Stimulated activated CD8-positive, alpha-beta memory T cell treated with anti-CD3 and anti-CD28 coated beads, Interleukin-12 subunit alpha, Interleukin-12 subunit beta, amount 100 ng/mL, for 24 hours (primary cell): ENCODE results near the gene DDX54.

ENCODE experiments used
- DNase-seq: peaks from one replicate; pipeline ENCODE4 v3.0.0-alpha.2; 2020; ENCODE audit errors: extremely low read depth

The DDX54 gene

DNA sequence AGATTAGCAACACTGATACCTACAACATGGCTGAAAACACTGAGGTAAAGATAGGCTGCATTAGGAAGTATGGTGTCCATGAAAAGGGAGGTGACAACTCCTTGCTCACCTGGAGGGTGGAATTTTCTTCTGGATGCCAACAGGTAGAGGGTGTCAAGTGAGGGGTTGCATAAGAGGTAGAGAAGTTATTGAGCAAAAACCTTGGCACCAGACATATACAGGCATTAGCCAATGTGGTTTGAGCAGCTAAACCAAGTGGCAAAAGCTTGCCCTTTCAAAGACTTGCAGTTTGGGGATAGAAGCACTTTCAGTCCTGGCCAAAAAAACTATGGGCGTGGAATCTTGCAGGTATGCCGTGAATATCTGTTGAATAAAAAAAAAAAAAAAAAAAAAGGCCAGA lies 4.1 kb upstream of the DDX54 start:
- no peak for DNase-seq

DNA sequence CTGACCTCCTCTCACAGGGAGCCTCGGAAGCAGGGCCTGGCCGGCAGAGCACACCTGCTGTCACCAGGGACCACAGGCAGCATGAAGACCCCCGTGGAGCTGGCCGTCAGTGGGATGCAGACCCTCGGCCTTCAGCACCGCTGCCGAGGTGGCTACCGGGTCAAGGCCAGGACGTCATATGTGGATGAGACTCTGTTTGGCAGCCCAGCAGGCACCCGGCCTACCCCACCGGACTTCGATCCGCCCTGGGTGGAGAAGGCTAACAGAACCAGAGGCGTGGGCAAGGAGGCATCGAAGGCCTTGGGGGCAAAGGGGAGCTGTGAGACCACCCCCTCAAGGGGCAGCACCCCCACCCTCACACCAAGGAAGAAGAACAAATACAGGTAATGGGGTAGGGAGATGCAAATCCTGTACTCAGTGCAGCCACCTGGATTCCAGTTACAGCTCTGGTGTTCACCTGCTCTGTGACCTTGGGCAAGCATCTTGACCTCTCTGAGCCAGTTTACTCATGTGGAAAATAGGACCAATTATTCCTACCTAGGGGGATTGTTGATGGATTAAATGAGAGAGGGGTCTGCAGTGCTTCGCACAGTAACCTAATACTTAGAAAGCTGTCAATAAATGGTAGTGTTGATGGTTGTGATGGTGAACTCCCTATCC lies 1.5 kb upstream of the DDX54 start:
- no peak for DNase-seq

- no peak for DNase-seq
Observed at GRCh38 chr12:113186033-113186365, 721 bp upstream of the DDX54 start.

GRCh38 chr12:113184900-113185179 lies 438 bp downstream of the DDX54 start:
- peak; percentile 71 for DNase-seq

DNA sequence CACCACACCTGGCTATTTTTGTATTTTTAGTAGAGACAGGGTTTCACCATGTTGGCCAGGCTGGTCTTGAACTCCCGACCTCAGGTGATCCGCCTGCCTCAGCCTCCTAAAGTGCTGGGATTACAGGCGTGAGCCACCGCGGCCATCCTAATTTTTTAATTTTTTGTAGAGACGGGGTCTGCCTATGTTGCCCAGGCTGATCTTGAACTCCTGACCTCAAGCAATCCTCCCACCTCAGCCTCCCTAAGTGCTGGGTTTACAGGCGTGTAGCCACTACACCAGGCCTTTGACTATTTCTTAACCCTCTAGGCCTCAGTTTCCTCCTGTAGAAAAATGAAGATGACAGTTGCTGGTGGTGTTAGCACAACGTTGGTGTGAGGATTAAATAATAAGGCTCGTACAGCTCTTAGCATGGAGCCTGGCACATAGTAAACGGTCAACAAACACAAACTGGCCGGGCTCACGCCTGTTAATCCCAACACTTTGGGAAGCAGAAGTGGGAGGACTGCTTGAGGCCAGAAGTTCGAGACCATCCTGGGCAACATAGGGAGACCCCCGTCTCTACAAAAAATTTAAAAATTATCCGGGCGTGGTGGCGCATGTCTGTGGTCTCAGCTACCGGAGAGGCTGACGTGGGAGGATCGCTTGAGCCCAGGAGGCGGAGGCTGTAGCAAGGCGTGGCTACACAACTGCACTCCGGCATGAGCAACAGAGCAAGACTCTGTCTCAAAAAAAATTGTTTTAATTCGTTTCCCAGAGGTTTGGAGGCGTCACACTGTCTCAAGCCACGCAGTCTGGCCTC lies 979 bp downstream of the DDX54 start:
- no peak for DNase-seq

DNA sequence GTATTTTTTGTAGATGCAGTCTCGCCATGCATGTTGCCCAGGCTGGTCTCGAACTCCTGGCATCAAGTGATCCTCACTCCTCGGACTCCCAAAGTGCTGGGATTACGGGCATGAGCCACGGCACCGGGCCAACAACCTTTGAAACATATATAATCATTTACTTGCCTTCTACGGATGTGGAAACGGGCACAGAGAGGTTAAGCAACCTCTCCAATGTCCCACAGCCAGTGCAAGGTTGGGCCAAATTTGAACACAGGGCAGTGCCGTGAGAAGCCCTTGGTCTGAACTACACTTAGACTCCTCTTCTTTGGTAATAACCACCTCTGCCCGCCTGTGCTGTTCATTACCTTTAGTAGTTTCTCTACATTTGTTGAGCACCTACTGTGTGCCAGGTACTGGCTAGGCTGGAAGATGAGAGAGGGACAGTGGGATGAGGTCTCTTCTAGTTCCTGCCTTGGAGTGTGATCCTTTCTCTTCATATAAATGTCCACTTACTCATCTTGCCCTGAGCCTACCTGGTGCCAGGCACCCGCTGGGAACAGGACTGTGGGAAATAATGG lies 2.2 kb downstream of the DDX54 start:
- no peak for DNase-seq

DNA sequence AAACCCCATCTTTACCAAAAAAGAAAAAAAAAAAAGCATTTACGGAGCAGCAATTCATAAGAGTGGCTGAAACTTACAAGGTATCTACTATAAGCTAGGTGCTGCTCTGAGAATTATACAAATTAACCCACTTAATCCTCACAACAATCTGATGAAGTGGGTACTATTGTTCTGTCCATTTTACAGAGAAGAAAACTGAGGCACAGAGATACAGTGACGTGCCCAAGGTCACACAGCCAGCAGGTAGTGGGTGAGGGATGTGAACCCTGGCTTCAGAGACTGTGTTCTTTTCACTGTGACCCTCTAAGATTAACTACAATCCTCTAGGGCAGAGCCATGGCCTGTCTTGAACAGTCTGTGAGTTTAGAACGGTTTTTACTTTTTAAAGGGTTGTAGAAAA lies 3.3 kb downstream of the DDX54 start:
- DNase-seq = no peak

- no peak for DNase-seq
Observed at GRCh38 chr12:113180333-113180732, 4.9 kb downstream of the DDX54 start.

DNA sequence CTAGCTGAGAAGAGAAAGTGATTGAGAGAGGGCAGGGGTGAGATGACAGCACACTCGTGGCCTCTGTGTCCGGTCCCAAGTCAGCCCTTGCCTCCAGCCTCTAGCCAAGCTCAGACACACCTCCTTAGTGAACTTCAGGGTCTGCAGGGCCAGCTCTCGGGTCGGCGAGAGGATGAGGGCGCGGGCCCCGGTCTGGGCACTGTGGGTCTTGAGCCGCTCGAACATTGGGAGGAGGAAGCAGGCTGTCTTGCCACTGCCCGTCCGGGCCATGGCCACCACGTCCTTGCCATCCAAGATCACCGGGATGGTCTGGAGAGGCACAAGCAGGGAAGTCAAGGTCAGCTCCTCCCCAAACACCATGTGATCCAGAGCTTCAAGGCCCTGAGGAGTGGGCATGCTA lies 6.3 kb downstream of the DDX54 start:
- DNase-seq = no peak

GRCh38 chr12:113174461-113175384 lies 10.6 kb downstream of the DDX54 start:
- no peak for DNase-seq

- no peak for DNase-seq
Observed at GRCh38 chr12:113173081-113173698, 12.1 kb downstream of the DDX54 start.

DNA sequence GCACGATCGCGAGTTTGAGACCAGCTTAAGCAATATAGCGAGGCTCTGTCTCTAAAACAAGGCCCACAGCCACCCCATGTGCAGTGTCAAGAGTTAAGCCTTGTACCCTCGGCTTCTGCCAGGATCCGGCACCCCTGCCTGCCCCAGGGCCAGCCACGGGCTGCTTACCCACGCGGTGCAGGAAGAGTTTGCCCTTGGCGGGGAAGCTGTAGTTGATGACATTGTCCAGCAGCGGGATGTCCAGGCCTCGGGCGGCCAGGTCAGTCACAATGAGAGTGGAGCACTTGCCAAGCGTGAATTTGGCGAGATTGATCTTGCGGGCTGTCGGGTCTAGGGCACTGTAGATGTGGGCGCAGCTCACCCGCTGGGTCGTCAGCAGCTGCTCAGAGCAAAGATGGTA lies 13.1 kb downstream of the DDX54 start:
- DNase-seq = no peak

DNA sequence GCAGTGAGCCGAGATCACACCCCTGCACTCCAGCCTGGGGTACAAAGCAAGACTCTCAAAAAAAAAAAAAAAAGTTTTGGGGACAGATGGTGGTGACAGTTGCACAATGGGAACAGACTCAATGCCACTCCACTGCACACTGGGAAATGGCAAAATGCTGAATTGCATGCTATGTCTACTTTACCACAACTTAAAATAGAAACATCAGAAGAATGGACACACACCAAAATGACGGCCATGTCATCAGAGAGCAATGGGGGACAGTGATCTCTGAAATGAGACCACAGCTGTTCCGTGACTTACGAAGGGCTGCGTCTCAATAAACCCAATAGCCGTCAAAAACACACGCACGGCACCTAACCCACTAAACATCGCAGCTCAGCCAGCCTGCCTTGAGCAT lies 13.7 kb downstream of the DDX54 start:
- no peak for DNase-seq

DNA sequence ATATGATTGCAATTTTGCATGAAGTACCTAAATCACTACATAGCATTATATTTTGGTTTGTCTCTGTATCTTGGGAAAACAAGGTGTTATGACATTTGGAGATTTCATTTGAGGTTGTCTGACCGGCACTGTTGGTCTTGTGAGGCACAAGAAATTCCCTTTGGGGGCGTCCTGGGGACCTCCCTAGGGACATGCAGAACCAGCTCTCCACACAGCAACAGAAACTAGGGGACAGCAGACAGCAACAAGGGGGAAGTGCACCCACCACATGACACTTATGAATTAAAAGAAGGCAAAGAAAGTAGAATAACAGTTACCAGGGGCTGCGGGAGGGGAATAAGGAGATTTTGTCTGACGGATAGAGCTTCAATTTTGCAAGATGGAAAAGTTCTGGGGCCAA lies 14.4 kb downstream of the DDX54 start:
- DNase-seq = no peak

- no peak for DNase-seq
Observed at GRCh38 chr12:113170457-113170856, 14.8 kb downstream of the DDX54 start.

GRCh38 chr12:113169697-113170096 lies 15.6 kb downstream of the DDX54 start:
- no peak for DNase-seq

- DNase-seq = no peak
Observed at GRCh38 chr12:113167868-113168267, 17.4 kb downstream of the DDX54 start.

- no peak for DNase-seq
Observed at GRCh38 chr12:113165521-113166450, 19.5 kb downstream of the DDX54 start.

GRCh38 chr12:113164014-113164413 lies 21.3 kb downstream of the DDX54 start:
- no peak for DNase-seq

DNA sequence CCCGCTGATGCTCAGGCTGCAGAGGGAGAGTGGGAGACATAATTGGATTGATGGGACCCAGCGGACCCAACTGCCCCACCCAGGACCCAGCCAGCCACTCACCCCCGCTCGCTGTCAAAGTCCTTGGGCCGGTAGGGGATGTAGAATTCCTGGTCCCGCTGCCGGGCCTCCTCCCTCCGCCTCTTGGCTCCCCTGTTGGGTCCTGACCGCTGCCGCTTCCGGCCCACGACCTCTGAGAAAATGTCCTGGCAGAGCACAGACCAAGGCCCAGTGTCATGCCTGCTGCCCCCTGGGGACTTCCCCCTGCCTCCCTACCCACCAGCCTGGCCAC lies 22.3 kb downstream of the DDX54 start:
- no peak for DNase-seq
